ENCODE measurements around the gene YARS1. TPM values are rescaled to one million over a fixed set of nuclear protein-coding genes. Genes with fewer than 3 reads are reported as not detected.
A peak's percentile ranks its signal among the peaks of the same experiment; 100 is the strongest.

The YARS1 gene
- total RNA-seq, 4 donors from 2014 or later, result 29.1 to 54.1 (median 46.0) TPM

GRCh38 chr1:32746130-32746529 lies 71.0 kb downstream of the YARS1 start:
- Histone ChIP-seq H3K27me3 (no peaks in the 10 kb centered on the region), H3K27ac (no peak overlapping the region), H3K36me3 (no peaks in the 10 kb centered on the region), H3K4me3 (no peak overlapping the region), H3K9me3 (no peaks in the 10 kb centered on the region), H3K4me1 (peaks cover 0 to 24% (median 15%) of the 10 kb centered on the region in 3 donors)
- ATAC-seq, result no peak
- TF ChIP-seq POLR2AphosphoS5 (IDR thresholded peaks at IDR 0.05), result no peak
- TF ChIP-seq, protein P1, sequence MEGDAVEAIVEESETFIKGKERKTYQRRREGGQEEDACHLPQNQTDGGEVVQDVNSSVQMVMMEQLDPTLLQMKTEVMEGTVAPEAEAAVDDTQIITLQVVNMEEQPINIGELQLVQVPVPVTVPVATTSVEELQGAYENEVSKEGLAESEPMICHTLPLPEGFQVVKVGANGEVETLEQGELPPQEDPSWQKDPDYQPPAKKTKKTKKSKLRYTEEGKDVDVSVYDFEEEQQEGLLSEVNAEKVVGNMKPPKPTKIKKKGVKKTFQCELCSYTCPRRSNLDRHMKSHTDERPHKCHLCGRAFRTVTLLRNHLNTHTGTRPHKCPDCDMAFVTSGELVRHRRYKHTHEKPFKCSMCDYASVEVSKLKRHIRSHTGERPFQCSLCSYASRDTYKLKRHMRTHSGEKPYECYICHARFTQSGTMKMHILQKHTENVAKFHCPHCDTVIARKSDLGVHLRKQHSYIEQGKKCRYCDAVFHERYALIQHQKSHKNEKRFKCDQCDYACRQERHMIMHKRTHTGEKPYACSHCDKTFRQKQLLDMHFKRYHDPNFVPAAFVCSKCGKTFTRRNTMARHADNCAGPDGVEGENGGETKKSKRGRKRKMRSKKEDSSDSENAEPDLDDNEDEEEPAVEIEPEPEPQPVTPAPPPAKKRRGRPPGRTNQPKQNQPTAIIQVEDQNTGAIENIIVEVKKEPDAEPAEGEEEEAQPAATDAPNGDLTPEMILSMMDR (IDR thresholded peaks at IDR 0.05), result no peak
- no peak for TF ChIP-seq EP300 (IDR thresholded peaks at IDR 0.05)
- TF ChIP-seq POLR2A (IDR thresholded peaks at IDR 0.05), result no peak
- 52 to 73% methylated on average over 2 to 8 of the region's 9 CpGs for WGBS, 2 donors (ENCODE audit: low coverage in 1 of 2)

GRCh38 chr1:32744071-32744425 lies 73.1 kb downstream of the YARS1 start:
- Histone ChIP-seq H3K27me3 (no peaks in the 10 kb centered on the region), H3K27ac (peak overlapping the region in 3 of 4 donors; percentile 91 to 95 (median 94)), H3K9me3 (no peaks in the 10 kb centered on the region), H3K4me3 (no peak overlapping the region), H3K4me1 (peaks cover 0 to 36% (median 18%) of the 10 kb centered on the region in 3 donors), H3K36me3 (no peaks in the 10 kb centered on the region)
- ATAC-seq, result no peak
- TF ChIP-seq POLR2AphosphoS5 (IDR thresholded peaks at IDR 0.05) (no peak), EP300 (IDR thresholded peaks at IDR 0.05) (no peak), POLR2A (IDR thresholded peaks at IDR 0.05) (no peak)
- TF ChIP-seq, protein P1 (IDR thresholded peaks at IDR 0.05), result no peak

- no peak for ATAC-seq
- Histone ChIP-seq H3K9me3 (no peaks in the 10 kb centered on the region), H3K4me1 (peaks cover 0 to 36% (median 18%) of the 10 kb centered on the region in 3 donors), H3K27me3 (no peaks in the 10 kb centered on the region), H3K36me3 (no peaks in the 10 kb centered on the region), H3K4me3 (peak overlapping the region in 1 of 2 donors; percentile 86), H3K27ac (peak overlapping the region in 3 of 4 donors; percentile 91 to 95 (median 94))
- 37 to 47% methylated on average over 2 to 3 of the region's 6 CpGs for WGBS, 2 donors (ENCODE audit: low coverage in 1 of 2)
- TF ChIP-seq, protein P1 (IDR thresholded peaks at IDR 0.05), result no peak
- TF ChIP-seq POLR2AphosphoS5 (IDR thresholded peaks at IDR 0.05), result peak; percentile 28
These were observed 73.6 kb downstream of the YARS1 start for GRCh38 chr1:32743380-32744070.

DNA sequence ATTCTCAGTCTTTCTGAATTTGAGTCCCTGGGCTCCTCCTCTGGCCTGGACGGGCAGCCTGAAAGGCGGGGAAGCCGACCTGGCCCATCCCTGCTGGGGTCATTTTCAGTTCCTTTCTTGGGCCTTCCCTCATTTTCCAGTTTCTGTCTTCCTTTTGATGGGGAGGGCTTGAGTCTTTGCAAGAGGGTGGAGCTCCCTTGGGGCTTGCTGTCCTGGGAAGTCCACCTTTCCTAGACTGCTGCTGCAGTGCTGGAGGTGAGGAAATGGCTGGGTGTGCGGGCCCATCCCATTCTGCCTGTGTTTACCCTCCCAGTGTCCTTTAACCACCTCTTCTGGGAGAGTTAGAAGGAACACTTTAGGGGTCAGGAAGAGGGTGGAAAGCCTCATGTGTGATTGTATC lies 74.2 kb downstream of the YARS1 start:
- 59% methylated on average over 3 of the region's 4 CpGs; no CpG with 5 or more reads in 1 of the 2 donors for WGBS, 2 donors (ENCODE audit: low coverage in 1 of 2)
- H3K9me3 ChIP-seq, result no peaks in the 10 kb centered on the region
- peak; percentile 18 for ATAC-seq
- no peak for TF ChIP-seq POLR2AphosphoS5 (IDR thresholded peaks at IDR 0.05)
- no peak for TF ChIP-seq EP300 (IDR thresholded peaks at IDR 0.05)
- TF ChIP-seq POLR2A (IDR thresholded peaks at IDR 0.05), result no peak
- TF ChIP-seq, protein P1 (IDR thresholded peaks at IDR 0.05), result no peak
- H3K4me3 ChIP-seq, result peak overlapping the region in 1 of 2 donors; percentile 86
- H3K27me3 ChIP-seq, result no peaks in the 10 kb centered on the region
- H3K27ac ChIP-seq, result peak overlapping the region in 3 of 4 donors; percentile 91 to 95 (median 94)
- H3K4me1 ChIP-seq, result peaks cover 0 to 36% (median 18%) of the 10 kb centered on the region in 3 donors
- H3K36me3 ChIP-seq, result no peaks in the 10 kb centered on the region
